KOPT-K1 (cell line): ENCODE data around the gene JDP2.

Experiments used
- H3K27ac ChIP-seq: fragments of 200-600 bp; sonication (generic); 2 replicates; pipeline ENCODE4 v1.5.1; 2016; ENCODE audit warnings: antibody characterized with exemption, mild to moderate bottlenecking, low read depth, low read length; ENCODE audit not compliant: poor library complexity, severe bottlenecking
- H3K36me3 ChIP-seq: fragments of 200-600 bp; sonication (generic); 2 replicates; pipeline ENCODE4 v1.5.1; 2017; ENCODE audit warnings: antibody characterized with exemption, mild to moderate bottlenecking, low read length, moderate library complexity; ENCODE audit not compliant: insufficient read depth
- H3K9me3 ChIP-seq: fragments of 200-600 bp; sonication (generic); 2 replicates; pipeline ENCODE4 v1.5.1; 2017; ENCODE audit warnings: antibody characterized with exemption, low read length, mild to moderate bottlenecking; ENCODE audit not compliant: insufficient read depth, poor library complexity, severe bottlenecking

The JDP2 gene

DNA sequence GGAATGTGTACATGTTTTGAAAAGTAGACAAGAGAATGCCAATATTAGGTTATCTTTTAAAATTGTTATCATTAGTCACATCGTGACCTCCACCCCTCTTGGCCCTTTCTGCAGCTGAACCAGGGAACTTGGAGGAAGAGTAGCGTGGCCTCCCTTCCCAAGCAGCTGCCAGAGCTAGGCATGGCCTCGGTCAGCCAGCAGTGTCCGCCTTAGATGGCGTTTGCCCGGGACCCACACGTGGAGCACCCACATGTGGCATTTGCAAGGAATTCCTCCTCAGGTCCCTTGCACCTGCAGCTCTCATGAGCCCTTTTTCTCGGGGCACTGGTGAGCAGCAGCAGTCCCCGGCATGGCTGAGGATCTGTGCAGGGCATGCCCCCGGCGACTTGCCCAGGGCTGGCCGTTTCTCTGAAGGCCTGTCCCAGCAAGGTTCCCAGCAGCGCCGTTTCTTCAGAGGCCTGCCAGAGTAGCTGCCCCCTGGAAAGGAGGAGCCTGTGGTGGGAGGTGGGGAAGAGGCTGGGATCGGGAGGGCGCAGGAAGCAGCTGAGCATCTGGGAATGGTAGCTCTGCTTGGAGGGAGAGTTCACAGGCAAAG lies 10.8 kb downstream of the JDP2 start:
- Histone ChIP-seq H3K9me3 (no peaks in the 10 kb centered on the region), H3K27ac (no peak overlapping the region), H3K36me3 (no peaks in the 10 kb centered on the region)

DNA sequence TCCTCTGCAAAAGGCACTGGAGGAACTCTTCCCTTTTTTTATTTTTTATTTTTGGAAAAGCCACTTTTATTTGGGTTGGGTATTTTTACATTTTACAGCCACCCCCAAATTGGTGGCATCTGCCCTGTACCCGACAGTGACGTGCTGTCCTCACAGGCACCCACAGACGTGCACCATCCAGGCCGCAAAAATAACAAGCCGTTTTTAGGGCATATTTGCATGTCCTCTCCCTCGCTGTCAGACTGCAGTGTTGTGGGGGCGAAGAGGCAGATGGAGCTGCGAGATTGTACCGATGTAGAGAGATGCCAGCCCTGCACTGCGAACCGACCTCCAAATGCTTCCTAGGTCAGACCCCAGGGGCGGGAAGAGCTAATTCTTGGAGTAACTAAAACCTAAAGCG lies 12.2 kb downstream of the JDP2 start:
- Histone ChIP-seq H3K27ac (no peak overlapping the region), H3K9me3 (no peaks in the 10 kb centered on the region), H3K36me3 (no peaks in the 10 kb centered on the region)

DNA sequence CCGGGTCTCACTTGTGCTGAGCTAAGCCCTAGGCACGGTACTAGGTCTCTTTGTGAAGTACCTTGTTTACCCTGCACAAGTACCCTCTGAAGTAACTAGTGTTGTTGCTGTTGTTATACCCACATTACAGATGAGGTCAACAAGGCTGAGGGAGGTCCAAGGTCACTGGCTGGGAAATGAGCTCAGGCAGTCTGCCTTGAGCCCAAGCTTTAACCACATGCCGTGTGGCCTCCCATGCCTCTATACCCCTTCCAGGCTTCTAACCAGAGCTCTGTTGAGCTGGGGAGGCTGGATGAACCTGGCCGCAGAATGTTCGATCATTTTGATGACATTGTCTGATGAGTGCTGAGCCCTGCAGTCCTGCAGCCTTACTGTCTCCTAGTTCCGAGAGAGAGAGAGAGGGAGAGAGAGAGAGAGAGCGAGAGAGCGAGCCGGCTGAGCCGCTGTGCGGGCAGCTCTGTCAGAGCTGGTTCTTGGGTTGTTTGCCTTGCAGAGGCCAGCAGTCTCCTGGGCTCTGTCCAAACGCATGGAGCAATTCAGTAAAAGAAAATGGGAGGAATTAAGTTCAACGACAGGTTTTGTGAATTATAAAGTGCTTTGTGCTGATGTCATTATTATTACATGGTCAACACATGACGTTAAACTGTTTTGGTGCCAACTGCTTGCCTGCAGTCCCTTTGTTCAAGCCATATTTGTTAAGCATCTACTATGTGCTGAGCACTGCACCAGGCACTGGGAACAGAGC lies 13.1 kb downstream of the JDP2 start:
- no peaks in the 10 kb centered on the region for H3K36me3 ChIP-seq
- no peak overlapping the region for H3K27ac ChIP-seq

DNA sequence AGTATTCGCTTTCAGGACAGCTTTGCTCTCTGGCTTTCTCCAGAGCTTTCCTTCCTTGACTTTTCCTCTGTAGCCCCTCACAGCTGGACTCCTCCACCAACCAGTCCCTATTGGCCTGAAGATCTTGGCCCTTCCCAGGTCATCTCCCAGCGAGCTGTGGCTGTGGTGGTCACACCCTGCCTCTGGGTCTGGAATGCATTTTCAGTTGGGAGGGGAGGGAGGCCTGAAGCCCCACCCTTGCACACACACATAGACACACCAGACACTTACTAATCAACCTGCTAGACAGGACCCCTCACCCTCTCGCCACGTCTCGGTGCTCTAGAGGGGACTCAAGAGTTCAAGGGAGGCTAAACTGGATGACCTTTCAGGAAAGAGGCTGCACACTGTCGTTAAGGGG lies 13.9 kb downstream of the JDP2 start:
- H3K9me3 ChIP-seq: no peaks in the 10 kb centered on the region
- H3K27ac ChIP-seq: no peak overlapping the region
- H3K36me3 ChIP-seq: no peaks in the 10 kb centered on the region

More for the DNA sequence above, 13.1 kb downstream of the JDP2 start:
- no peaks in the 10 kb centered on the region for H3K9me3 ChIP-seq

DNA sequence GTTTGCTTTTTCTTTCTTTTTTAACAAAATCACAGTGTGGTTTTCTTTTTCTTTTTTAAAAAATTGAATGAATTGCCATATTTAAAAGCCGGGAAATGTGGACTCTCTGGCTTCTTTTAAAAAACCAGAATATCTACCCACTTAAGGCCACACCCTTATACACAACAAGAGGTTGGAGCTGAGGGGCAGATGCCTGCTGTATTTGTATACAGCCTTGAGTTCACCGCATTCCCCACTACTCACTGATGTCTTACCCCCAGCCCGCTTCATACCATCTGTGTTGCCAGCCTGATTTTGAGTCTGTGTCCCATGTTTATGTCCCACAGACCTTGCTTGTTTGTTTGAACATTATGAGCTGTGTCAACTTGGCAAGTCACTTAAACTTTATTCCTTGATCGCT lies 14.3 kb downstream of the JDP2 start:
- Histone ChIP-seq H3K36me3 (no peaks in the 10 kb centered on the region), H3K9me3 (no peaks in the 10 kb centered on the region), H3K27ac (no peak overlapping the region)

DNA sequence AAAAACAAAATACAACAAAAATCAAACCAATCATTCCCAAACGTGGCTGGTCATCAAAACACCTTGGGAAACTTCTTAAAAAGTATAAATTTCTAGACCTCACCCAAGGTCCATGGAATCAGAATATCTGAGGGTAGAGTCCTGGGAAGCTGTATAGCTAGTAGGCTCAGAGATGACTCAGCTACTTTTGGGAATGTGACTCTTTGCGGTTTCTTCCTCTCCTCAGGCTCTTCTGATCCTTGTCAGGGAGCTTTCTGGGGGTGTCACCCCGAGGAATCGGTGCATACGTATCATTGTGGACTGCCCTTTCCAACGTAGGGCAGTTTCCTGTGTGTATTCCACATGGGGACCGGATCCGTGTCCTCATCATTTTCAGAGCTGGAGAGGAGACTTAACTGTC lies 14.8 kb downstream of the JDP2 start:
- Histone ChIP-seq H3K36me3 (no peaks in the 10 kb centered on the region), H3K9me3 (no peaks in the 10 kb centered on the region), H3K27ac (no peak overlapping the region)

DNA sequence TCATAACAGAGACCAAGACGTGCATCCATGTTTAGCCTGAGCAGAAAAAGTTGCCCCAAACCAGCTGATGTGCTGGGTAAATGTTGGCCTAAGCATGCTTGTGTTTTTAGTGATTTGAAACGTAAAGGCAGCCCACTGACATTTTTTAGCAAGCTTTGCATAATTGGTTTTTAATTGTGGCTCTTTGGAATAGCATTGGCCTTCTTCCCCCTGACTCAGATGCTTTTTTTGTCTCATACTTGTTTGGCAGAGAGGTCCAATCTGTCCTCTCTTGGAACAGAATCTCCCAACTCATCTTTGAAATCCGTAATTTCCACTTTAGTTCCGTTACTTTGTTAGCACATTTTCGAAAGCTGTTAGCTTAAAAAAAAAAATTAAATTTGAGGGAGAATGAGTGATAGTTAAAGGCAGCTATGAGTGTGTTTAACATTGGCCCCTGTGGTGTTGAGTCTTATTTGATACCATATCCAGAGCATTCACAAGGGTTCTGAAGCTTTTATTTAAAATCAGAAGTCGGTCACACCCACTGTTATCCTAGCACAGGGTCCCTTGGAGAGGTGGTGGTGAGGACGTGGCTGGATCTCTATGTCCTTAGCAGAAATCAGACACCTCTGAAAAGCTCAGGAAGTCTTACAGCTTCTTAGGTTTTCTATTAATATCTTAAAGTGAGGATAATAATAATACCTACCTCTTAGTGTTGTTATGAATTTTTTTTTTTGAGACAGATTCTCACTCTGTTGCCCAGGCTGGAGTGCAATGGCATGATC lies 15.6 kb downstream of the JDP2 start:
- Histone ChIP-seq H3K36me3 (no peaks in the 10 kb centered on the region), H3K9me3 (no peaks in the 10 kb centered on the region), H3K27ac (no peak overlapping the region)

DNA sequence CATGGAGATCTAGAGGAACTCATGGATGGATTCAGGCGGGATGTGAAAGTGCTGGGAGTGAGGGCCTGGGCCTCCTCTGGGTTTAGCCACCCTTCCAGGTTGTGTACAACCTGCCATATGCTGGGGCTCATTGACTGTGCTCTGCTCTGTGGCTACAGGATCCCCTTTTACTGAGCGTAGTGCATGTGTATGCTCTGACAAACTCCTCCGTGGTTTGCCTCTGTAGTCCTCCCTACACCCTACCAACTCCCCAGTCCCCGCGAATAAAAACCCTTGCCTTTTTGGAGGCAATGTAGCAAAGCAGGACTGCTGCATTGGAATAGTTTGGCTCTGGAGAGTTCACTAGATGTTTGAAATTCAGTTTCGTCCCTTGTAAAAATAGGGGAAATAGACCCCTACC lies 17.4 kb downstream of the JDP2 start:
- Histone ChIP-seq H3K9me3 (no peaks in the 10 kb centered on the region), H3K36me3 (no peaks in the 10 kb centered on the region), H3K27ac (no peak overlapping the region)

DNA sequence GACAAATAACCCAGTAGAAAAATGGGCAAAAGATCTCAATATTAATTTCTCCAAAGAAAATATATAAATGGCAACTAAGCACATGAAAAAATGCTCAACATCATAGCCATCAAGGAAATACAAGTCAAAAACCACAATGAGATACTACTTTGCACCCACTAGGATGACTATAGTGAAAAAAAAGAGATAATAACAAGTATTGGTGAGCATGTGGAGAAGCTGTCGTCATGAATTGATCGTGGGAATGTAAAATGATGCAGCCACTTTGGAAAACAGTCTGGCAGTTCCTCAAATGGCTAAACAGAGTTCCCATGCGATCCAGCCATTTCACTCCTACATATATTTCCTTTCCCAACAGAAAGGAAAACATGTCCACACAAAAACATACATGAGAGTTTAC lies 18.1 kb downstream of the JDP2 start:
- Histone ChIP-seq H3K36me3 (no peaks in the 10 kb centered on the region), H3K27ac (no peak overlapping the region), H3K9me3 (no peaks in the 10 kb centered on the region)

DNA sequence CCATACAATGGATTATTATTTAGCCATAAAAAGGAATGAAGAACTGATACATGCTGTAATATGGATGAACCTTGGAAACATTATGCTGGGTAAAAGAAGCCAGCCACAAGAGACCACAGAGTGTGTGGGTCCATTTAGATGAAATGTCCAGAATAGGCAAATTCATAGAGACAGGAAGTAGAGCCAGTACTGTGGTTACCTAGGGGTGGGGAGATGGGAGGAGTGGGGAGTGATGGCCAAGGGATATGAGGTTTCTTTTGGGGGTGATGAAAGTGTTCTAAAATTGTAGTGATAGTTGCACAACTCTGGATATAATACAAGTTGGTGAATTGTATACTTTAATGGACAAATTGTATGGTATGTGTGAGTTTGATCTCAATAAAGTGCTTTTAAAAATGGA lies 18.6 kb downstream of the JDP2 start:
- H3K36me3 ChIP-seq: no peaks in the 10 kb centered on the region
- no peak overlapping the region for H3K27ac ChIP-seq
- H3K9me3 ChIP-seq: no peaks in the 10 kb centered on the region

DNA sequence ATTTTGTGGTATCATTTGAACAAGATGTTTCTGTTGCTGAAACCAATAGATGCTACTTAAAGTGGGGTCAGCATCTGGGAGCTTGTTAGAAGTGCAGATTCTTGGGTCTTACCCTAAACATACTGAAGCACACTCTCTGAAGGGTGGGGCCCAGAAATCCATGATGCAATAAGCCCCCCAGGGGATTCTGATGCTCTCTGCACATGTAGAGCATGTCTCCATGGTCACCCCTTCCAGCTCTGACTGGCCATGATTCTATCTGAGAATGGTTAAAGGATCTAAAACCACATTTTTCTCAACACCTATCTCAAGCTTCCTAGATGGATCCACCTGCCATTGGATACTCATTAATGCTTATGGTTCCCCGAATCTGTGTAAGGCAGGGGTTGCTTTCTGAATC lies 20.4 kb downstream of the JDP2 start:
- H3K9me3 ChIP-seq: no peaks in the 10 kb centered on the region
- no peaks in the 10 kb centered on the region for H3K36me3 ChIP-seq
- H3K27ac ChIP-seq: no peak overlapping the region

DNA sequence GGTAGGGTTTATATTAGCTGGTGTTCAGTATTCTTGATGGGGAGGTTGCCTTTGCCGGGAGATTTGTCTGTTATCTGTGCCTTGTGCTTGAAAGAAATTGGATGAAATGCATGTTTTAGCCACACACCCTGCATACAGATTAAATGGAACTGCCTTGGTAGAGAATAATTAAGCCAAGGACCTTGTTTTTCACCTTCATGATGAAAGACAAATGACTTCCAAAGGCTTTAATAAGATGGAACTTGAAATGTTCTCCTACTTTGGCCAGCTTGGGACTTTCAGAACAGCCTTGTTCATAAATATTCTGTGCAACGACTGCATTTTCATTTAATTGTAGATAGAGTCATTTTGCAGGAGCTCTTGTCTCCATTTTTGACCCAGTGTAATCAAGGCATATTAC lies 21.2 kb downstream of the JDP2 start:
- H3K27ac ChIP-seq: no peak overlapping the region
- H3K9me3 ChIP-seq: no peaks in the 10 kb centered on the region
- H3K36me3 ChIP-seq: no peaks in the 10 kb centered on the region

DNA sequence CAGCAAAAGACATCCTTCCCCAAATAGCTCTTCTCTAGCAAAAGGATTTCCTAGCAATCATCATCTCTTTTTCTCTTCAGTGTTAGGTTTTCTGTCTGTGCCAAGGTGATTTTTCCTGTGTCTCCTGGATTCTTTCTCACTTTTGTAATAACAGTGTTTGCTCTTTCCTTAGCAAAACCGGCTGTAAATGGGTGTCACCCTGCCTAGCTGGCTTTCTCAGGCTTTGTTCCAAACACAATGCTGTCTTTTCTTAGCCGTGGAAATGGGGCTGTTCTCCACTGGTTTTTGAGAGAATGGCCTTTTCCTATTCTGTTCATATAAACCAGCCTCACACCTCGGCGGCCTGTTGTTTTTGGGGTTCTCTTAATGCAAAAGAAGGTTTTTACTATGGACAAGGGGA lies 21.9 kb downstream of the JDP2 start:
- Histone ChIP-seq H3K36me3 (no peaks in the 10 kb centered on the region), H3K9me3 (no peaks in the 10 kb centered on the region), H3K27ac (no peak overlapping the region)

DNA sequence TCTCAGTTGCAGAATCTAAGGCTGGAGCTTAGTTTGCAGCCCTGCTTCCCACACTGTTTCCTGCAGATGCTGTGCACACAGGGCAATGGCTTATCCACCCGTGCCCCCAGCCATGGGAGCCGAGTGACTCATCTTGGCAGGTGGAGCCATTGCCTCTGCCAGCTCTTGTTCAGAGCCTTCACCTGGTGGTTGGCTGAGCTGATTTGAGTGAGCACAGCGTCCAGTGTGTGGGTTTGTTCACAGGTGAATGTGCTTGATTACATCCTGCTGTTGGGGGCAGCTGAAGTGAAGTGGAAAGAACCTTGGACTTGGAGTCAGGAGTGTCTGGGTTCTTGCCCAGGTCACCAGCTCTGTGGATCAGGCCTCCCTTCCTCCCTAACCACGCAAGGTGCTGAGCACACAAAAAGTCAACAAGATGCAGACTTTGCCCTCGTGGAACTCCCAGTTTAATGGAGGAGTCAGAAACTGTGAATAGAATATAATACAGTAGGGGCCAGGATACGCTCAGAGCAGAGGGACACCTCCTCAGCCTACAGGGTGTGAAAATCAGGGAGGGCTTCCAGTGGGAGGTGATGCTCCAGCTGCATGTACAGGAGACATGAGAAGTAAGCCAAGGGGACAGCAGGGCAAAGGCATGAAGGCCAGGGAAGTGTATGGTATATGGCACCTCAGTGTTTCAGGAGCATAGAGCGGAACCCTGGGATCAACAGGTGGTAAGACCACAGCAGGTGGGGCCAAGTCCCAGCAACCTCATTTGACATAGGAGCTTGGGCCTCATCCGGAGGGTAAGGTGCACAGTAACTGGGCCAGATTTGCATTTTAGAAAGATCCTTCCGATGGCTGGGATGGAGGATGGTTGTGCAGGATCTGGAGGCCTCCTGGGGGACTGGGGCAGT lies 22.8 kb downstream of the JDP2 start:
- H3K27ac ChIP-seq: no peak overlapping the region
- no peaks in the 10 kb centered on the region for H3K36me3 ChIP-seq
- no peaks in the 10 kb centered on the region for H3K9me3 ChIP-seq

DNA sequence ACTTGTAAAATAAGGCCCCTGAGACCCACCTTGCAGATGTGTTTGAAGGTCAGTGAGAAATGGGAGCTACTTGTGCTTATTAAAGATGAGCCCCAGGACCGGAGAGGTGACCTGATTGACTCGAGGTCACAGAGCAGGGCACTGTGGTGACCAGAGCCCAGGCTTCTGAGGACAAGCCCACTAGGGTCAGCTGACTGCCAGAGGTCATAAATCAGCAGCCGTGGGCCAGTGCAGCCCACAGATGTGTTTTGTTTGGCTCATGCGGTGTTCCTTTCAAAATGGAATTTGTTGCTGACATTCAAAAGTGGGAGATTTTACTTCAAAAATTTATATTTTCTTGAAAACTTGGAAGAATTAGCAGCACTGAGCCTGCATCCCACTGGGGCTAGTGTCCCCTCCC lies 24.5 kb downstream of the JDP2 start:
- Histone ChIP-seq H3K27ac (no peak overlapping the region), H3K36me3 (no peaks in the 10 kb centered on the region), H3K9me3 (no peaks in the 10 kb centered on the region)
